Thoracic aorta (tissue), 2 donors: ENCODE measurements around the gene TAAR2. TPM values are rescaled to one million over a fixed set of nuclear protein-coding genes. Genes with fewer than 3 reads are reported as not detected.

Experiments used
- ATAC-seq: fragments of 150-250 bp; one replicate; pipeline ENCODE4 v1.8.0; 2017; ENCODE audit warnings: low read depth; ENCODE audit not compliant: insufficient number of reproducible peaks, low FRiP score
- DNase-seq: peaks from one replicate; pipeline ENCODE4 v3.0.0-alpha.2; 2020; ENCODE audit warnings: low spot score
- H3K27ac ChIP-seq, 2 donors: fragments of 200-600 bp; sonication (generic); 1 replicate in 1 of 2; 2 replicates in 1 of 2; pipeline ENCODE4 v1.5.1; 2016; ENCODE audit warnings: mild to moderate bottlenecking in 2 of 2, moderate library complexity in 2 of 2
- H3K27me3 ChIP-seq: fragments of 200-600 bp; sonication (generic); replicated peaks from 2 replicates; pipeline ENCODE4 v1.6.0; 2016; ENCODE audit warnings: mild to moderate bottlenecking; ENCODE audit not compliant: insufficient read depth
- H3K36me3 ChIP-seq: fragments of 200-600 bp; sonication (generic); one replicate; pipeline ENCODE4 v1.5.1; 2016
- H3K4me1 ChIP-seq, 2 donors: fragments of 200-600 bp; sonication (generic); 1 replicate in 1 of 2; 2 replicates in 1 of 2; pipeline versions ENCODE4 v1.5.1 to v1.6.0; 2016; ENCODE audit warnings: low read depth in 2 of 2, mild to moderate bottlenecking in 1 of 2; ENCODE audit not compliant: control insufficient read depth in 1 of 2
- H3K4me3 ChIP-seq: fragments of 200-600 bp; sonication (generic); 2 replicates; pipeline ENCODE4 v1.5.1; 2016; ENCODE audit warnings: mild to moderate bottlenecking
- H3K9me3 ChIP-seq: fragments of 200-600 bp; sonication (generic); 2 replicates; pipeline ENCODE4 v1.5.1; 2016
- total RNA-seq, 2 donors: library from RNA; depleted of rRNA; stranded (reverse); fragments of >200 nt; gene quantifications; one replicate each; pipeline versions ENCODE4 v1.1.0 to v1.2.3, GENCODE V29; 2016
- TF ChIP-seq, protein P1 (sequence below): fragments of 200-600 bp; sonication (generic); IDR thresholded peaks from one replicate; pipeline ENCODE4 v1.5.1; 2019; ENCODE audit warnings: antibody characterized with exemption

Gene TAAR2
- total RNA-seq, 2 donors from 2014 or later, result not detected

DNA sequence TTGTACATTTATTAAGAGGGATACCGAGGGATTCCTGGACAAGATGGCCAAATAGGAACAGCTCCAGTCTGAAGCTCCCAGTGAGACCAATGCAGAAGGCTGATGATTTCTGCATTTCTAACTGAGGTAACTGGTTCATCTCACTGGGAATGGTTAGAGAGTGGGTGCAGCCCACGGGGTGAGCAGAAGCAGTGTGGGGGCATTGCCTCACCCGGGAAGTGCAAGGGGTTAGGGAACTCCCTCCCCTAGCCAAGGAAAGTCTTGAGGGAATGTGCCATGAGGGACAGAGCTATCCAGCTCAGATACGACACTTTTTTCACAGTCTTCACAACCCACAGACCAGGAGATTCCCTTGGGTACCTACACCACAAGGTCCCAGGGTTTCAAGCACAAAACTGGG, 10.7 kb upstream of the TAAR2 start:
- ATAC-seq, result no peak
- Histone ChIP-seq H3K9me3 (no peaks in the 10 kb centered on the region), H3K27ac (no peak overlapping the region), H3K36me3 (no peaks in the 10 kb centered on the region), H3K4me3 (no peak overlapping the region), H3K4me1 (no peaks in the 10 kb centered on the region), H3K27me3 (no peaks in the 10 kb centered on the region)
- TF ChIP-seq, protein P1, sequence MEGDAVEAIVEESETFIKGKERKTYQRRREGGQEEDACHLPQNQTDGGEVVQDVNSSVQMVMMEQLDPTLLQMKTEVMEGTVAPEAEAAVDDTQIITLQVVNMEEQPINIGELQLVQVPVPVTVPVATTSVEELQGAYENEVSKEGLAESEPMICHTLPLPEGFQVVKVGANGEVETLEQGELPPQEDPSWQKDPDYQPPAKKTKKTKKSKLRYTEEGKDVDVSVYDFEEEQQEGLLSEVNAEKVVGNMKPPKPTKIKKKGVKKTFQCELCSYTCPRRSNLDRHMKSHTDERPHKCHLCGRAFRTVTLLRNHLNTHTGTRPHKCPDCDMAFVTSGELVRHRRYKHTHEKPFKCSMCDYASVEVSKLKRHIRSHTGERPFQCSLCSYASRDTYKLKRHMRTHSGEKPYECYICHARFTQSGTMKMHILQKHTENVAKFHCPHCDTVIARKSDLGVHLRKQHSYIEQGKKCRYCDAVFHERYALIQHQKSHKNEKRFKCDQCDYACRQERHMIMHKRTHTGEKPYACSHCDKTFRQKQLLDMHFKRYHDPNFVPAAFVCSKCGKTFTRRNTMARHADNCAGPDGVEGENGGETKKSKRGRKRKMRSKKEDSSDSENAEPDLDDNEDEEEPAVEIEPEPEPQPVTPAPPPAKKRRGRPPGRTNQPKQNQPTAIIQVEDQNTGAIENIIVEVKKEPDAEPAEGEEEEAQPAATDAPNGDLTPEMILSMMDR, result no peak
- no peak for DNase-seq

DNA sequence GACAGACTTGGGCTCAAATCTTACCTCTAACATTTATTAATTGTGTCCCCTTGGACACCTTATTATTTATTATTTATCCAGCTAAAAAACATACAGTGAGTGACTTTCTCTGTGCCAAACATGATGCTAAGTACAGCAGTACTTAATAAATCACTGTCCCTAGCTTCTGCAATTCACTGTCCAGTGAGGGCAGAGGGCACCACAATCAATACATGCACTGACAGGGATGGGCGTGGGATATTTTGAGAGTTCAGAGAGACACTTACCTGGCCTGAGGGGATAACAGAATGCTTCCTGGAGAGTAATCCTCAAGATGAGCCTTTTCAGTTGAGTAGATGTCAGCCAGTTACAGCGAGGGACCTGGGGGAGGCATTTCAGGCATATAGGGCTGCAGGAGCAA, 9.3 kb upstream of the TAAR2 start:
- Histone ChIP-seq H3K9me3 (no peaks in the 10 kb centered on the region), H3K27me3 (no peaks in the 10 kb centered on the region), H3K4me3 (no peak overlapping the region), H3K27ac (no peak overlapping the region), H3K36me3 (no peaks in the 10 kb centered on the region), H3K4me1 (no peaks in the 10 kb centered on the region)
- ATAC-seq (no peak), DNase-seq (no peak)
- TF ChIP-seq, protein P1, result no peak

DNA sequence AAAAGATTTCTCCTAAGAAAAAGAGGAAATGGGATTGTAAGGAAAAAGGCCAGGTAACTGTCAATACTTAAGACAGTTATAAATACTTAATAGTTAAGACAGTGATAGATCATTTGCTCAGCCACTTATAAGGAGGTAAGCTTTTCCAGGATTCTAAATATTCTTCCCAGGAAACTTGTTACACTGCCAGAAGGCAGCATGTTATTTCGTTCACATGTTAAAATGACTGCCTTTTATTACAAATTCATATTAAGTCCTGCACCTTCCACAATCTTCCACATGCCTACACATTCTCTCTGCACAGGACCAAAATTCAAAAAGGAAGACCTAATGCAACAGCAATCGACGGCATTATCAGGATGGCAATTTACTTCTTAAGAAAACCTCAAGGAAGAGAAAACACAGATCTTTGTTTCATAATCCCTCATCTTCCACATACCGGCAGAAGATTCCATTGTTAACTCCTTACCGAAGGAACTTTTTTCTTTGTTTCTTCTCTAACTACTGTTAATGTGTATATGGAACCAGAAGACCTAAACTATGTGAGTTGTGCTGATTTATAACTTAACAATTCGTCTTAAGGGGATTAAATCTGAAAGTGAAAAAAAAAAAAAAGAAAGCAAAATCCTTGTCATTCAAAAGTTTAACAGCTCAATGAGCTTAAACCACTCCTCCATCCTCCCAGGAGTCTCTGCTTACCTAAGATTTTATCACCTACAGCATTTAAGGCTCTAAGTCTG, 799 bp downstream of the TAAR2 start:
- no peak for ATAC-seq

DNA sequence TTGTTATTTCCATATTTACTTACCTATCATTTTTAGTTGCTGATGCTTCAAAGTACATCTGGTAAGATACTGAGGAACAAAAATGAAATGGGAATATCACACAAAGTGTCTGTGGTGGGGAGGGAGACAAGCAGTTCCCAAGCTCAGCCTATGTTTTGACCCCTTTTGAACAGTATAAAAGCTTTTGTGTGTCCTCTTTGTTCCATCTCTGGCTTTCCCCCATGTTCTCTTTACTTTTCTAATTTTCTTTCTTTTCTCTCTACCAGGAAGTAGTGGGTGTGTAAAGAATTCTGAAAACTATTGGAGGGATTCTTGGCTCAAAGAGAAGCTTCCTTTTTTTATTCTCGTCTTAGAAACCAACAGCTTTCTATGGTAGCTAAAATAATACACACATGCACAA, 7.4 kb downstream of the TAAR2 start:
- no peaks in the 10 kb centered on the region for H3K4me1 ChIP-seq
- H3K4me3 ChIP-seq, result no peak overlapping the region
- ATAC-seq, result no peak
- no peak overlapping the region for H3K27ac ChIP-seq
- no peaks in the 10 kb centered on the region for H3K27me3 ChIP-seq
- no peaks in the 10 kb centered on the region for H3K9me3 ChIP-seq
- TF ChIP-seq, protein P1, result no peak
- no peak for DNase-seq
- H3K36me3 ChIP-seq, result no peaks in the 10 kb centered on the region

More for the DNA sequence above, 799 bp downstream of the TAAR2 start:
- DNase-seq, result no peak
- no peaks in the 10 kb centered on the region for H3K9me3 ChIP-seq
- no peaks in the 10 kb centered on the region for H3K27me3 ChIP-seq
- no peaks in the 10 kb centered on the region for H3K36me3 ChIP-seq
- no peak overlapping the region for H3K27ac ChIP-seq
- TF ChIP-seq, protein P1, result no peak
- no peak overlapping the region for H3K4me3 ChIP-seq
- H3K4me1 ChIP-seq, result no peaks in the 10 kb centered on the region

DNA sequence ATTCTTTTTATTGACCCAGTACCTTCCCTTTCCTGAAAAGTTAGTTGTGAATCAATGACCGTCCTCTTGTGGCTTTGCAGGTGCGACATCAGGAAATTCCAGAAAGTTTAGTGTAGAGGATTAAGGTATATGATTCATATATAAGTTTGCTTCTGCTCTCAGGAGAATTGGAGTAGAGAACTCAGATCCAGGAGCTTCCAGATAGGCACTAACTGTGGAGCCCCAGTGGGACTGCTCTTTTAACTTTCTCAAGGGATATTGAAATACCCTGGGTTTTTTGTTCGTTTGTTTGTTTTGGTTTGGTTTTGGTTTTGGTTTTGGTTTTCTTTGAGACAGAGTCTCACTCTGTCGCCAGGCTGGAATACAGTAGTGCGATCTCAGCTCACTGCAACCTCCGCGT, 9.5 kb downstream of the TAAR2 start:
- H3K27ac ChIP-seq, result no peak overlapping the region
- H3K36me3 ChIP-seq, result no peaks in the 10 kb centered on the region
- H3K4me1 ChIP-seq, result no peaks in the 10 kb centered on the region
- DNase-seq (no peak), ATAC-seq (no peak)
- H3K9me3 ChIP-seq, result no peaks in the 10 kb centered on the region
- H3K27me3 ChIP-seq, result no peaks in the 10 kb centered on the region
- TF ChIP-seq, protein P1, result no peak
- no peak overlapping the region for H3K4me3 ChIP-seq
